ENCODE results near the gene GRIK5.

- TF ChIP-seq EZH2phosphoT487 (IDR thresholded peaks at IDR 0.05; ENCODE audit: low read depth, severe bottlenecking, unreplicated experiment) (no peak), CTCF (IDR thresholded peaks at IDR 0.05; ENCODE audit: poor library complexity) (no peak)
These were observed 4.5 kb downstream of the GRIK5 start for GRCh38 chr19:42065511-42065910.
